ENCODE results near the gene ANKDD1A.

DNA sequence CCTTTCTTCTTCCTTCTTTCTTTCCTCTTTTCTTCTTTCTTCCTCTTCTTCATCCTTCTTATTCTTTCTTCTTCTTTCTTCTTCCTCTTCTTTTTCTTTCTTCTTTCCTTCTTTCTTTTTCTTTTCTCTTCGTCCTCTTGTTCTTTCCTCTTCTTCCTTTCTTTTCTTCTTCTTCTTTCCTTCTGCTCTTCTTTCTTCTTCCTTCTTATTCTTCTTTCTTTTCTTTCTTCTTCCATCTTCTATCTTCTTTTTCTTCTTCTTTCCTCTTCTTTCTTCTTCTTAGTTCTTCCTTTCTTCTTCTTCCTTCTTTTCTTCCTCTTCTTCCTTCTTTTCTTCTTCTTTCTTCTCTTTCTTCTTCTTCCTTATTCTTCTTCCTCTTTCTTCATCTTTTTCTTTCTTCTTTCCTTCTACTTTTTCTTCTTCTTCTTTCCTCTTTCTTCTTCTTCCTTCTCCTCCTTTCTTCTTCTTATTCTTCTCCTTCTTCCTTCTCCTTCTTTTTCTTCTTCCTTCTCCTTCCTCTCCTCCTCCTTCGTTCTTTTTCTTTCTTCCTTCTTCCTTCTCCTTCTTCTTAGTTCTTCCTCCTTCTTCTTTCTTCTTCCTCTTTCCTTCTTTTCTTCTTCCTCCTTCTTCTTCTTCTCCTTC, 40.2 kb downstream of the ANKDD1A start:
- TF ChIP-seq POLR2A (IDR thresholded peaks at IDR 0.05; ENCODE audit: low read depth, low read length) (no peak), POLR2AphosphoS5 (IDR thresholded peaks at IDR 0.05; ENCODE audit: low read depth, low read length) (no peak), TAF1 (IDR thresholded peaks at IDR 0.05; ENCODE audit: borderline replicate concordance, low read depth, low read length) (no peak)
